Brain microvascular endothelial cell (primary cell): ENCODE data around the gene DENND4A.

Experiments
- DNase-seq: peaks from one replicate; pipeline ENCODE4 v3.0.0-alpha.2; 2020
- H3K27ac ChIP-seq: fragments of 250-450 bp; sonication (Bioruptor Pico); 2 replicates; pipeline ENCODE4 v1.5.1; 2020; ENCODE audit warnings: mild to moderate bottlenecking, moderate library complexity
- H3K27me3 ChIP-seq: fragments of 250-450 bp; sonication (Bioruptor Pico); replicated peaks from 2 replicates; pipeline ENCODE4 v1.5.1; 2020; ENCODE audit warnings: mild to moderate bottlenecking
- H3K36me3 ChIP-seq: fragments of 250-450 bp; sonication (Bioruptor Pico); replicated peaks from 2 replicates; pipeline ENCODE4 v1.5.1; 2020; ENCODE audit warnings: mild to moderate bottlenecking
- H3K4me3 ChIP-seq: 2 replicates; pipeline ENCODE4 v1.5.1; 2011; ENCODE audit warnings: low read depth, mild to moderate bottlenecking, control low read depth, low read length, moderate library complexity
- in situ Hi-C: cut with HindIII; loops from 2 replicates; pipeline ENCODE4 v1.10.0; 2017; ENCODE audit warnings: low sequenced_read_pairs, low pct_ligation_motif_present
- TF ChIP-seq, protein P1 (sequence below): IDR thresholded peaks from 2 replicates; pipeline ENCODE4 v1.5.1; 2011; ENCODE audit warnings: low read depth, mild to moderate bottlenecking, moderate library complexity, low read length, control low read depth, inconsistent platforms; ENCODE audit errors: missing control alignments

Gene DENND4A

DNA sequence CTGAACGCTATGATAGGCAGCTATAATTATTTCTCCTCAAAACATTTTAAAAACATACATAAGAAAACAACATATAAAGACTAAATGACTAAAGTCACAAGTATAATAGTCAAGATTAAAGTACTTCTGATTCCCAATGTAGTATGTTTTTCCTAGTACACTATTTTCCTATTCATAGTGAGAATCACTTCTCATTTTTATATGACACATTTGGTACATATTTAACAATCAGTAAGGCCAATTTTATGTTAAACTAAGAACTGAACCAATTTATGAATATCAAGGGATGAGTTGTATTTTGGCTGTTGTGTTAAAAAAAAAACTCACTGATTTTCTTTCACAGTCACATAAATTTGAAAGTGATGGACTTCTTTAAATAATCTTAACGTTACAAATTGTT, 79.7 kb downstream of the DENND4A start:
- peaks cover 8% of the 10 kb centered on the region for H3K36me3 ChIP-seq
- TF ChIP-seq, protein P1, sequence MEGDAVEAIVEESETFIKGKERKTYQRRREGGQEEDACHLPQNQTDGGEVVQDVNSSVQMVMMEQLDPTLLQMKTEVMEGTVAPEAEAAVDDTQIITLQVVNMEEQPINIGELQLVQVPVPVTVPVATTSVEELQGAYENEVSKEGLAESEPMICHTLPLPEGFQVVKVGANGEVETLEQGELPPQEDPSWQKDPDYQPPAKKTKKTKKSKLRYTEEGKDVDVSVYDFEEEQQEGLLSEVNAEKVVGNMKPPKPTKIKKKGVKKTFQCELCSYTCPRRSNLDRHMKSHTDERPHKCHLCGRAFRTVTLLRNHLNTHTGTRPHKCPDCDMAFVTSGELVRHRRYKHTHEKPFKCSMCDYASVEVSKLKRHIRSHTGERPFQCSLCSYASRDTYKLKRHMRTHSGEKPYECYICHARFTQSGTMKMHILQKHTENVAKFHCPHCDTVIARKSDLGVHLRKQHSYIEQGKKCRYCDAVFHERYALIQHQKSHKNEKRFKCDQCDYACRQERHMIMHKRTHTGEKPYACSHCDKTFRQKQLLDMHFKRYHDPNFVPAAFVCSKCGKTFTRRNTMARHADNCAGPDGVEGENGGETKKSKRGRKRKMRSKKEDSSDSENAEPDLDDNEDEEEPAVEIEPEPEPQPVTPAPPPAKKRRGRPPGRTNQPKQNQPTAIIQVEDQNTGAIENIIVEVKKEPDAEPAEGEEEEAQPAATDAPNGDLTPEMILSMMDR: no peak
- DNase-seq: no peak
- no peak overlapping the region for H3K27ac ChIP-seq
- in situ Hi-C loops: no loop called here
- no peak overlapping the region for H3K4me3 ChIP-seq
- H3K27me3 ChIP-seq: no peaks in the 10 kb centered on the region

DNA sequence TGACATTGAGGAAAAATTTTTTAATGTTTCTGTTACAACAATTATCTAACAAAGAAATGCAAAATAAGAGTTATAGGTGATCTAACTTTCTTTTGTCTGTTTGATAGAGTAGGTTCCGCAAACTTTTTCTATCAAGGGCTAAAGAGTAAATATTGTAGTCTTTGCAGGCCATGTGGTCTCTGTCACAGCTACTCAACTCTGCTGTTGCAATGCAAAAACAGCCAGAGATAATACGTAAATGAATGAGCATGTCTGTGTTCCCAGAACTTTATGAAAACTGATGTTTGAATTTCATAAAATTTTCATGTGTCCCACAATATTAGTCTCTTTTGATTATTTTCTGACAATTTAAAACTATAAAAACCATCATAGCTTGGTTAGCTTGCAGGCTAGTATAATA, 97.0 kb downstream of the DENND4A start:
- no peaks in the 10 kb centered on the region for H3K27me3 ChIP-seq
- TF ChIP-seq, protein P1: no peak
- in situ Hi-C loops: no loop called here
- H3K36me3 ChIP-seq: peaks cover 12% of the 10 kb centered on the region
- no peak for DNase-seq
- no peak overlapping the region for H3K4me3 ChIP-seq
- H3K27ac ChIP-seq: no peak overlapping the region

DNA sequence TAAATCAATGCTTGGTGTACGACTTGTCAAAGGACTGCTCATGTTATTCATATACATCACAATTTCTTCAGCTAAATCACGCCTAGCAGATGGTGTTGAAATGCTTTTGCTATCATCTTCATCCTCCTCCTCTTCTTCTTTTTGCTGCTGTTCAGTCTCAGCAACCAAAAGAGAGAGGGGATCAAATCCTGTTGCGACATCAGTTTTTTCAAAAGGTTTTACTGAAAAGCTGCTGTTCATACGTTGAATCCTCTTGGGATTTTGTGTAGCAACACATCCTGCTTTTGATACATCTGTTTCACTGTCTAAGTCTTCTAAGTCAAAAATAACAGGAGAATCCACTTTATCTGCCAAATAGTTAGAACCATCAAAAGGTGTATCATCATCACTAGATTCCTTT, 101.3 kb downstream of the DENND4A start:
- no peak overlapping the region for H3K27ac ChIP-seq
- no peak for DNase-seq
- TF ChIP-seq, protein P1: no peak
- H3K36me3 ChIP-seq: peaks cover 15% of the 10 kb centered on the region
- H3K4me3 ChIP-seq: no peak overlapping the region
- no peaks in the 10 kb centered on the region for H3K27me3 ChIP-seq
- in situ Hi-C loops: no loop called here

DNA sequence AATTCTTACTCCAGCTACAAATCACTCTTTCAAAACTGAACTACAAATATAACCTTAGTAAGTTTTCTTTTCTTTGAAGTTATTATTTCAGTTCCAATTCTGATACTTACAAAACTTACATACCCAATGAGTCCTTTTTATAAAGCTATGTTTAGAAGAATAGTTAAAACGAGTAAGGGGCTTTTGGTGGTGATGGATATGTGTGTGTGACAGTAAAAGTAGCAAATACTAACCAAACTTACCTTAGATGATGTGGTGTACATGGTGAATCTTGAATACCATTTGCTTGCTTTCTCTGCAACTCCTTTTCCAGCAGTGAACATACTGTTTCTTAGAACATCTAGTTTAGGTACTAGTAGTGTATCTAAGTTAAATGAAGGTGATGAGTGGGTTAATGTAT, 101.9 kb downstream of the DENND4A start:
- in situ Hi-C loops: no loop called here
- peaks cover 15% of the 10 kb centered on the region for H3K36me3 ChIP-seq

DNA sequence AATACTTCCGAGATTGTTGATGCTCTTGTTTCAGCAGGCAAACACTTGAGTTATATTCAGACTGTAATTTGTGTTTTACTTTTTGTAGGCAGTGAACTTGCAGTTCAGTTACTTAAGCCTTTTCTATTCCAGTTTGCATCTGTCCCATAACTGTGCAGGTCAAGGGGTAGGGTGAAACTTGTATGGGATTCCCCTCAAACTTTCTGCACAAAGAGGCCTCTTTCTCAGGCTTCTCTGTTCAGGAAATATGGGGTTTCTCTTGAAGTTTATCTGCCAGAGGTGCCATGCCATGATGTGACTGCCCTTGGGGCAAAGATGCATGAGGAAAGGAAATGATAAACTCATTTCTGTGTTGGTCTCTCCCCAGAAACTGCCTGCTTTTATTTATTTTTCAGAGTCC, 103.6 kb downstream of the DENND4A start:
- Histone ChIP-seq H3K27ac (no peak overlapping the region), H3K4me3 (no peak overlapping the region), H3K27me3 (no peaks in the 10 kb centered on the region), H3K36me3 (peaks cover 15% of the 10 kb centered on the region)
- in situ Hi-C loops: no loop called here
- no peak for DNase-seq
- TF ChIP-seq, protein P1: no peak

More for the DNA sequence above, 101.9 kb downstream of the DENND4A start:
- Histone ChIP-seq H3K4me3 (no peak overlapping the region), H3K27ac (no peak overlapping the region), H3K27me3 (no peaks in the 10 kb centered on the region)
- no peak for DNase-seq
- TF ChIP-seq, protein P1: no peak

DNA sequence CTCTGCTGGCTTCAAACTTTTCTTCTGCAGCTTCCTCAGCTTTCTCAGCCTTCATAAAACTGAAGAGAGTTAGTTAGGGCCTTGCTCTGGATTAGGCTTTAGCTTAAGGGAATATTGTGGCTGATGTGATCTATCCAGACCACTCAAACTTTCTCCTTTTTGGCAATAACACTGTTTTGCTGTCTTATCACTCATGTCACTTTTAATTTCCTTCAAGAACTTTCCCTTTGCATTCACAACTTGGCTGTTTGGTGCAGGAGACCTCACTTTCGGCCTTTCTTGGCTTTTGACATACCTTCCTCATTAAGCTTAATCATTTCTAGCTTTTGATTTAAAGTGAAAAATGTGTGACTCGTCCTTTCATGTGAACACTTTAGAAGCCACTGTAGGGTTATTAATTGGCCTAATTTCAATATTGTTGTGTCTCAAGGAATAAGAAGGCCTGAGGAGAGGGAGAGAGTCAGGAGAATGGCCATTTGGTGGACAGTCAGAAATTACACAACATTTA, 109.6 kb downstream of the DENND4A start:
- Histone ChIP-seq H3K27ac (no peak overlapping the region), H3K27me3 (no peaks in the 10 kb centered on the region), H3K4me3 (no peak overlapping the region), H3K36me3 (no peaks in the 10 kb centered on the region)
- TF ChIP-seq, protein P1: no peak
- DNase-seq: no peak
- in situ Hi-C loops: no loop called here
